ENCODE results near the gene ZNF677.
"Not testable (repeated sequence)": the region's sequence is repeated elsewhere in the genome, so short reads cannot be mapped to it uniquely, and the experiment has no call there.

Gene ZNF677

DNA sequence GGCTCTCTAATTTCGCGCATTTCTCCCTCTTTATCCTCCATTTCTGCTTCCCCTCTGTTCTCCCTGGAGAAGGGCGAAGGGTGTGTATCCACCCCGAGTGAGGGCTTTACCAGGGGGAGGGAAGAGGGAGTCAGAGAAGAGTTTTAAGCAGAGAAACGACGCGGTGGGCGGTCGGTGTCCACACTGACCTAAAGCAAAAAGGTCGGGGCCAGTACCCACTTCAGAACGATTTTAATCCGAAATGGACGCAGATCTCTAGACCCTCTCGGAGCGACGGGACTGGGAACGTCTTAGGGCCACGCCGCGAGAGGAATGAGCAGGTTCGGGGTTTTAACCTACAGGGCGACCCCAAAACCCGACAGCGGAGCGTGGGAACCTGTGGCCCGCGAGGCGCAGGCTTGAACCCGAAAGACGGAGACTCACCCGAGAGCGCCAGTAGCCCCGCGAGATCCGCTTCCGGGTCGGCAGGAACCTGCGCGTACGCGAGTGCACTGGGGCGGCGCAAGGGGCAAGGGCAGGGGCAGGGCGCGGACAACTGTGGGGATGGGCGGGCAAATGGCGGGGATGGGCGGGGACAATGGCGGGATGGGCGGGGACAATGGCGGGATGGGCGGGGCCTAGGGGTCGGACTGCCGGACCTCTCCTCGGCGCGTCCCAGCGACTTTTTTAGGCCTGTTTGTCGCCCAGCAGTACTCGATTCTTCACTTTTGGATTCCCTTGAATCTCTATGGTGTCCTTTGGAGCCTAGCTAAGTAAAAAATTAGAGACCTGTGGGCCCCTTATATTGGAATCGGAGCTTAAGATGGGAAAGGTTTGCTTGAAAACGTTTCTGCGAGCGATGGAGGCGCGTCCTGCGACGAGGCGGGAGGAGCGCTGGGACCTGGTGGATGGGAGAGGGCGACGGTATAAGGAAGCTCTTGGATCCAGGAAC is at the start of gene ZNF677:
ZNF677 (minus strand) TSS at position 463 of the 931 bp plus-strand sequence. CDS start 3,323 bp downstream, outside the sequence.
- peak; percentile 84 for DNase-seq

DNA sequence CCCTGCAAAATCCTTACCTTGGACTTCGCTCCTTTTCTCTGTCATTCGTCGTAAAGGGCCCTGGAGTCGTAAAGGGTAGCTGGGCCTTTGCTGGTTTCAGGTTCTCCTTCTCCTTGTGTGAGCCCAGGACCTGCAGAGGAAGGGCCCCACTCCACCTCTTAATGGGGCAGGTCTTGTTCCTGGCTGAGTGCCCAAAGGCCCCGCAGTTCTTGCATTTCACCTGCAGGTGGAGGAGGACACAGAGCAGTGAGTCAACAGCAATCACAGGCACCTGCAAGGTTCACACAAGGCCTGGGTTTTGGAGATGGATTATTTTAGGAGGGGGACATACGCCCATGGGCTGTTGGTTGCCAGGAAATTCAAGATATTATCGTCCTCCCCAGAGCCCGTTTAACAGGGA is 46.7 kb upstream of the ZNF677 start:
- DNase-seq: not testable (repeated sequence)

DNA sequence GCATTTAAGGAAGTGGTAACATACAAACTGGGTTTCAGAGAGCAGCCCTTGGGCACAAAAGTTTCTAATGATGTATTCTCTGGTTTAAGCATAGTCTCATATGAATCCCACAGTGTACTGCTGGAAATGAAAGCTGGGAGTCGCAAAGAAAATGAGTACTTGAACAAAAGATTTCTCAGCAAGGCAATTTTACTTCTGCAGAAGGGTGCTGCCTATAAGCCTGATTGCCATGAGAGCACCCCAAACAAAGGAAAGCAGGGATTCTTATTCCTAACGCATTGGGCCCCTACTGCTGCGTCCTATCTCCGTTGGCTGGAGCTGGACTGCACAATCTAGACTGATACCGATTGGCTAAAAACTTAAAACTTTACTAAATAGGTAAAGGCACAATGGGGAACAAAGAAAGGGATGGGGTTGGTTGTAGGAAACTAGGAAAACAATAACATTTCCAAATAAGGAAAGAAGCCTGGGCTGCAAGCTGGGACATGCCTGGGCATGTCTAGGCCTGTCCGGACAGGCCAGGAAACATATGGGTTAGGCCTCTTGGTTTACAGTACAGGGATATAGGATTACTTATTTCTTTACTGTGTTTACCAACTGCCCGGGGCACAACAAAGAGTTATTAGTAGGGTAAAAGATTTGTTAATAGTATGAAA is 40.2 kb upstream of the ZNF677 start:
- DNase-seq: no peak

DNA sequence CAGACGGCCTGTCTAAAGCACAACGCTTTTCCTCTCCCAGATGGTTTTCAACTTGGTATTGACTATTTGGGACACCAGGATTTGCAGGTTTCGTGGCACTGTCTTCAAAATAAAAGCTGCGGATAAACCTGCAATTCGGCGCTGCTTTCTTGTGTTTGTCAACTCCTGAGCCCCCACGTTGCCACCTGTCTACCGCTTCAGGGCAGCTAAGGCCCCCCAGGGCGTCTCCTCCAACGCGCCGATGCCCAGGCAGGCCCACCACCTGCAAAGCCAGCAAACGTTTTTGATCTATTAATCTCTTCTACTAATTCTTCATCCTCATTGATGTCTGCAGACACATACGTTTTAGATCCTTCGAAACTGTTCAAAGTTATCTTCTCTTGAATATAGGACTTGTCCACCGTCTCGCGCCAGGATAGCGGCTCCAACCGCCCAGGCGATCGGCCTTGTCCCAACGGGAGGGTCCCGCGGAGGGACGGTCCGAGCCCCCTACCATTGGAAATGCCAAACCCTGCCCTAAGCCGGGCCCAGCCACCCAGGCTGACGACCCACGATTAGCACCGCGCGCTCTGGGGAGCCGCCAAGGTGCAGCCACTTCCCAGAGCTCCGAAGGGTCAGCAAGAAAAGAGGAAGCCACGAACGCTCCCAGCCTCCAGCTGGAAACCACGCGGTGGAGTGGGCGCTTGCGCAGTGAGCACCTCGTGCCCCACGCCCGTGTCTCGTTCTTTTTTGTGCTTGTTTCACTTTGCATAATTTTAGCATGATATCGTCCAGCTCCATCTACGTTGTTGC is 36.3 kb upstream of the ZNF677 start:
- no peak for DNase-seq

DNA sequence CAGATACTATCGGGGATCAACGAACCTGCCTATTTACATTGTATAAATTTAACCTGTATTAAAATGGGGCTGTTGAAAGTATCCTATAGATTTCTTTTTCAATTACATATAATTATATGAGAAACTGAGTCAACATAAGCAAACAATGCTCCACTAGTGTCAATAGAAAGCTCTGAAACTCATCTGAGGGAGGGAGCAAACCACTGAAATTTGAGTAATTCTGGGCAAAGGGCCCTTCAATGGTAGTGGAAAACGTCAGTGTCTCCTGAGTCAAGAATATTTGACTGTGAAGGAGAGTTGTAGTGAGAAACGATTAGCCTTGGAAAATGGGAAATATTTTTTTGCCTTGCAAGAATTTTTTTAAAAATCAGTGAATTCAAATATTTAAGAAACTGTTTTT is 30.4 kb upstream of the ZNF677 start:
- DNase-seq: no peak

DNA sequence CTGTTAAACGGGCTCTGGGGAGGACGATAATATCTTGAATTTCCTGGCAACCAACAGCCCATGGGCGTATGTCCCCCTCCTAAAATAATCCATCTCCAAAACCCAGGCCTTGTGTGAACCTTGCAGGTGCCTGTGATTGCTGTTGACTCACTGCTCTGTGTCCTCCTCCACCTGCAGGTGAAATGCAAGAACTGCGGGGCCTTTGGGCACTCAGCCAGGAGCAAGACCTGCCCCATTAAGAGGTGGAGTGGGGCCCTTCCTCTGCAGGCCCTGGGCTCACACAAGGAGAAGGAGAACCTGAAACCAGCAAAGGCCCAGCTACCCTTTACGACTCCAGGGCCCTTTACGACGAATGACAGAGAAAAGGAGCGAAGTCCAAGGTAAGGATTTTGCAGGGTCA is 27.3 kb upstream of the ZNF677 start:
- peak; percentile 7 for DNase-seq

DNA sequence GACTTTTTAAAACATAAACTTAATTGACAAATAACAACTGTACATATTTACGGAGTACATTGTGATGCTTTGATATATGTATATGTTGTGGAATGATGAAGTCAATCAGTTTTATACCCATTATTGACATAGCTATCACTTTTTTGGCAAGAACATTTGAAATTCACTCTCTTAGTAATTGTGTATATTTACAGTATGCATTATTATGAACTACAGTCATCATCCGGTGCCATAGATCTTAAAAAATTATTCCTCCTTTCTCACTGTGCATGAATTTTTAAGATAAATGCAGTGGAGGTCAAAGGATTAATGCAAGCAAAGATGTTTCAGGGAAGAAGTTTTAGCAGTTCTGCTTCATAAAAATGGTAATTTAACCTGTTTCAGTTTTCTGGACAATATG is 20.8 kb upstream of the ZNF677 start:
- DNase-seq: no peak

DNA sequence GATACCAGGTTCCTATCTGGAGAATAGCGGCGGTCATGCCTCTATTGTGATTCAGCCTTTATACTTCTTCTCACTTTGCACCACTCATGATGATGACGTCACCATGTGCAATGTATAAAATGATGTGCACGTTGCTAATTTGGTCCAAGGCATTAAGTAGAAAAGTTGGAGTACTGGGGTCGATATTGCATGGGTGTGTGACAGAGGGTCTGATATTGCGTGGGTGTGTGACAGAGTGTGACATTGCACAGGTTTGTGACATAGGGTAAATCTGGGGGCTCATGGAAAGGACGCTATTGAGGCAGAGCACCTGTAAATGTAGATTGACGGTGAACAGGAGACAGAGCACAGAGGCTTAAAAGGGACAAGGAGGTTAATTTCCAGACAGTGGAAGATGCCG is 17.4 kb upstream of the ZNF677 start:
- DNase-seq: no peak

DNA sequence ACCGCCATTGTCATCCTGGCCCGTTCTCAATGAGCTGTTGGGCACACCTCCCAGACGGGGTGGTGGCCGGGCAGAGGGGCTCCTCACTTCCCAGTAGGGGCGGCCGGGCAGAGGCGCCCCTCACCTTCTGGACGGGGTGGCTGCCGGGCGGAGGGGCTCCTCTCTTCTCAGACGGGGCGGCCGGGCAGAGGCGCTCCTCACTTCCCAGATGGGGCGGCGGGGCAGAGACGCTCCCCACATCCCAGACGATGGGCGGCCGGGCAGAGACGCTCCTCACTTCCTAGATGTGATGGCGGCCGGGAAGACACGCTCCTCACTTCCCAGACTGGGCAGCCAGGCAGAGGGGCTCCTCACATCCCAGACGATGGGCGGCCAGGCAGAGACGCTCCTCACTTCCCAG is 15.2 kb upstream of the ZNF677 start:
- DNase-seq: not testable (repeated sequence)

DNA sequence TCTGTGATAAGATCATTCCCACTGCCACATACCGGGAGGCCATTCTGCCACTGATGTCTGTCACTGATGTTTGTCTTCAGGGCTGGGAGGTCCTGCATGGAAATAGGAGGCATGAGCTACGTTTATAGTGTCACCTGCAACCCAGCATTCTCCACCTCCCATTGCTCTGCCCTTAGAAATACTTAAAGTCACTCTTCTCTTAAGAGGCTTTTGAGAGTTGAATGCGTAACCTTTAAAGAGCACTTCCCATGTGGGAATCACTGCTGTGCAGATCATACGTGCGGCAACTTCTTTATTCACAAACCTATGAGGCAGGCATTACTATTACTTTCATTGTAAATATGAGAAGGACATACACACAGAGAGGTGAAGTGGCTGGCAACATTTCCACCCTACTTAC is 12.9 kb upstream of the ZNF677 start, which contains the start of gene VN1R4:
VN1R4 (minus strand) TSS at position 101 of the 400 bp plus-strand sequence; CDS start at position 43, 58 bp downstream.
- DNase-seq: not testable (repeated sequence)

DNA sequence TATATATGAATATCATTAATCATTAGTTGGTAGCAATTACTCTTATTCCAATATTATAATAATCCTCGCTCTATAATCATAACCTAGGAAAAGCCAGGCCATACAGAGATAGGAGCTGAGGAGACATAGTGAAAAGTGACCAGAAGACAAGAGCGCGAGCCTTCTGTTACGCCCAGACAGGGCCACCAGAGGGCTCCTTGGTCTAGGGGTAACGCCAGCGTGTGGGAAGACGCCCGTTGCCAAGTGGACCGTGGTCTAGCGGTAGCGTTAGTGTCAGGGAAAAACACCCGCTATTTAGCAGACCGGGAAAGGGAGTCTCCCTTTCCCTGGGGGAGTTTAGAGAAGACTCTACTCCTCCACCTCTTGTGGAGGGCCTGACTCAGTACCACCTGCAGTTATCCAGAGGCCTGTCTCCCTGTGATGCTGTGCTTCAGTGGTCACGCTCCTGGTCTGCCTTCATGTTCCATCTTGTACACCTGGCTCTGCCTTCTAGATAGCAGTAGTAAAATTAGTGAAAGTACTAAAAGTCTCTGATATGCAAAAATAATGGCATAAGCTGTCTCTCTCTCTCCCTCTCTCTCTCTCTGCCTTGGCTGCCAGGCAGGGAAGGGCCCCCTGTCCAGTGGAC is 3.2 kb upstream of the ZNF677 start, which contains the start of gene VN1R2:
VN1R2 (plus strand) TSS at position 578 of the 628 bp plus-strand sequence. CDS start 84 bp downstream, outside the sequence.
- DNase-seq: not testable (repeated sequence)

DNA sequence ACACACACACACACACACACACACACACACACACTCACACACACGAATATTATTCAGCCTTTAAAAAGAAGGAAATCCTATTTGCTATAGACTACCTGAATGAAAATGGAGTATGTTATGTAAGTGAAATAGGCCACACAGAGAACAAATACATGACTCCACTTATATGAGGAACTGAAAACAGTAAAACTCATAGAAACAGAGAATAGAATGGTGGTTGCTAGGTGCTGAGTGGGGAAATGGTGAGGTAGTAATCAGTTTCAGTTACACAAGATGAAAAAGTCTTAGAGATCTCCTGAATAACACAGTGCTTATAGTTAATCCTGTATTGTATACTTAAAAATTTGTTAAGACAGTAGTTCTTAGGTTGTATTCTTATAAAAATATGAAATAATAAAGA is 8.2 kb downstream of the ZNF677 start:
- DNase-seq: no peak

DNA sequence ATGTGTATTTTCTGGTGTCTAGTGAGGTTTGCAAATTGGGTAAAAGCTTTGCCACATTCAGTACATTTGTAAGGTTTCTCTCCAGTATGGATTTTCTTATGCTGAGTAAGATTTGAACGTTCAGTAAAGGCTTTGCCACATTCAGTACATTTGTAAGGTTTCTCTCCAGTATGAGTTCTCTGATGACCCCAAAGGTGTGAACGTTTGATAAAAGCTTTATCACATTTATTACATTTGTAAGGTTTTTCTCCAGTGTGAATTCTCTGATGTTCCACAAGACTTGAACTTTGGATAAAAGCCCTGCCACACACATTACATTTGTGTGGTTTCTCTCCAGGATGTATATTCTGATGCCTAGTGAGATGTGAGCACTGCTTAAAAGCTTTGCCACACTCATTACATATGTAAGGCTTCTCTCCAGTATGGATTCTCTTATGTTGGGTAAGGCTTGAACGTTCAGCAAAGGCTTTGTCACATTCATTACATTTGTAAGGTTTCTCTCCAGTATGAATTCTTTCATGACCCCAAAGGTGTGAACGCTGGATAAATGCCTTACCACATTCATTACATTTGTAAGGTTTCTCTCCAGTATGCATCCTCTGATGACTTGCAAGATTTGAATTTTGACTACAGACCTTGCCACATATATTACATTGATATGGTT is 17.4 kb downstream of the ZNF677 start:
- no peak for DNase-seq

DNA sequence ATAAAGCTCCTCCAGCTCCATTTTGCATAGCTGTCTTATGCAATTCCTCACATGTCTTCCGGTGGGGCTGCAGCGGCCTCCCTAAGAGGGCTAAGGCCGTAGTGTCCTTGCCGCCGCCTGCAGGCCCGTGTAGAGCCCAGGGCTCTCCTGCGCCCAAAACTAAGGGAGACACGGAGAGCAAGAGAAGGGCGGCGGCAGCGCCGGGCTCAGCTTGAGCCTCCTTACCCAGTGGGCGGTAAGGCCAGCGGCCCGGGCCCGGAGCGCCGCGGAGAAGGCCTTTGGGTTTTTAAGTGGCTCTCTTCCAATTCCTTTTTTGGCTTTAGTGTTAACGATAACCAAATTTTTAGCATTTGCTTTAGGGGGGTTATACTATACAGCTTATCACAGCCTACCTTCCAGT is 30.1 kb downstream of the ZNF677 start:
- DNase-seq: no peak

DNA sequence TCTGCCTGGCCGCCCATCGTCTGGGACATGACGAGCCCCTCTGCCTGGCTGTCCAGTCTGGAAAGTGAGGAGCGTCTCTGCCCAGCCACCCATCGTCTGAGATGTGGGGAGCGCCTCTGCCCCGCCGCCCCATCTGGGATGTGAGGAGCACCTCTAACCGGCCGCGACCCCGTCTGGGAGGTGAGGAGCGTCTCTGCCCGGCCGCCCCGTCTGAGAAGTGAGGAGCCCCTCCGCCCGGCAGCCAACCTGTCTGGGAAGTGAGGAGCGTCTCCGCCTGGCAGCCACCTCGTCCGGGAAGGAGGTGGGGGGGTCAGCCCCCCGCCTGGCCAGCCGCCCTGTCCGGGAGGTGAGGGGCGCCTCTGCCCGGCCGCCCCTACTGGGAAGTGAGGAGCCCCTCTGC is 32.0 kb downstream of the ZNF677 start:
- not testable (repeated sequence) for DNase-seq

DNA sequence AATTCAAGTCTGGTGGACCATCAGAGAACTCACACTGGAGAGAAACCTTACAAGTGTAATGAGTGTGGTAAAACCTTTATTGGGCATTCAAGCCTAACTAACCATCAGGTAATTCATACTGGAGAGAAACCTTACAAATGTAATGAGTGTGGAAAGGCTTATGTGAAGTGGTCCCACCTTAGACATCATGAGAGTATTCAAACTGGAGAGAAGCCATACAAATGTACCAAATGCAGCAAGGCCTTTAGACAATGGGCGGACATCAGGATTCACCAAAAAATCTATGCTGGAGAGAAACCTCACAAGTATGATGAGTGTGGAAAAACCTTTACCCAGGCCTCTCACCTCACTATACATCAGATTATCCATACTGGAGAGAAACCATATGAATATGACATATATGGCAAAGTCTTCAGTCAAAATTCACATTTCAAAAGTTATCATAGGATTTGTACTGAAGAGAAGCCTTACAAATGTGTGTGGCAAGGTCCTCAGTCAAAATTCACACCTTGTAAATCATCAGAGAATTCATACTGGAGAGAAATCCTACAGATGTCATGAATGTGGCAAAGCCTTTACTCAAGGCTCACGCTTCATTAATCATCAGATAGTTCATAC is 41.9 kb downstream of the ZNF677 start:
- DNase-seq: no peak

DNA sequence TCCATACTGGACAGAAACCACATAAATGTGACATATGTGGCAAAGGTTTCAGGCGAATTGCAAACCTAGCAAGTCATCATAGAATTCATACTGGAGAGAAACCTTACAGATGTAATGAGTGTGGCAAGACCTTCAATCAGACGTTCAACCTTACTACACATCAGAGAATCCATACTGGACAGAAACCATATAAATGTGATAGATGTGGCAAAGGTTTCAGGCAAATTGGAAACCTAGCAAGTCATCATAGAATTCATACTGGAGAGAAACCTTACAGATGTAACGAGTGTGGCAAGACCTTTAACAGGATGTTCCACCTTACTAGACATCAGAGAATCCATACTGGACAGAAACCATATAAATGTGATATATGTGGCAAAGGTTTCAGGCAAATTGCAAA is 43.1 kb downstream of the ZNF677 start:
- DNase-seq: not testable (repeated sequence)

DNA sequence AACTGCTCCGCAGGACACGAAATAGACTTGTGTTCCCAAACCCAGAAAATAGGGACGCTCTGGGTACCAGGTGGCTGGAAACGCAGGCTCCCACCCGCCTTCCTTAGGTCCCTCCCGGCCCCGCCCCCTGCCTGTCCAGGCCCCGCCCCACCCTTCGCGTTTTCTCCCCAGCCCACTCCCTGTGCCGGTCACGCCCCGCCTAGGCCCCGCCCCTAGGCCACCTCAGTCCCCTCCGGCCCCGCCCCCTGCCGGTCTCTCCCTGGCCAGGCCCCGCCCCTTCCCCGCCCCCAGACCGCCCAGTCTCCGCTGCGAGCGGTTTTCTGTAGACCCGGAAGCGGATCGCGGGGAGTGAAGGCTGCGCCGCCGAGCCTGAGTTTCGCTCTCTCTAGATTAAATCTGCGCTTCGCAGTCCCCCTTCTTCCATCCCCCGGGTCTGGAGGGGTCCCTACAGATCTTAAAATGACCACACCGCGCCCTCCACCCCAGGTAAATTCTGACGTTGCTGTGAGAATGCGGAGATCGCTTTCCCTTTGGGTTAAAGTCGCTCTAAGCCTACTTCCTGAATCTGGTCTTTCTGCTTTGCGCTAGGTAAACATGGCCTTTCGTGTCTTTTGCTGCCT is 57.8 kb downstream of the ZNF677 start:
- DNase-seq: peak; percentile 96

DNA sequence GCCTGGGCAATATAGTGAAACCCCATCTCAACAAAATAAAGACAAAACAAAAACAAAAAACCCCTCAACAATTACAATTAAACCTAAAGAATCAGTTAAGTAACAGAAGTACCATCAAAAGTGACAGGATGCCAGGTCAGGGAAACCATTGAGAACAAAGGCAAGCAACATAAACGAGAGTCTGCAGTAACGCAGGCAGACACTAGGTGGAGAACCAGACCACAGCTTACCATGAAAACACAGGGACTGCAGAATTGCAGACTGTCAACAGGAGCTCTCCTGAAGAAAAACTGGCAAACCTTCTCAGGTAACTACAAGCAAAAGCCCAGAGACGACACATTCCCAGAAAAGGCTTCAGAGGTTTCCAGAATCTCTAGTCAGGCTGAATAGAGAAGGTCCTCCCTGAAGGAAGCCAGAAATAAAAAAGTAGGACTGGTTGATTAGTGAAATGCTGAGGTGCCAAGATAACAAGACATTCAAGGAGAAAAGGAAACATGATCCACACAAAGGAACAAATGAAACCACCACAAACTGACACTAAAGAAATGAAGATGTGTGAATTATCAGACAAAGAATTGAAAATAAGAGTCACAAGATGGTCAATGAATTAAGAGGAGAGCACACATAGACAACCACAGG is 59.3 kb downstream of the ZNF677 start:
- DNase-seq: peak; percentile 68

DNA sequence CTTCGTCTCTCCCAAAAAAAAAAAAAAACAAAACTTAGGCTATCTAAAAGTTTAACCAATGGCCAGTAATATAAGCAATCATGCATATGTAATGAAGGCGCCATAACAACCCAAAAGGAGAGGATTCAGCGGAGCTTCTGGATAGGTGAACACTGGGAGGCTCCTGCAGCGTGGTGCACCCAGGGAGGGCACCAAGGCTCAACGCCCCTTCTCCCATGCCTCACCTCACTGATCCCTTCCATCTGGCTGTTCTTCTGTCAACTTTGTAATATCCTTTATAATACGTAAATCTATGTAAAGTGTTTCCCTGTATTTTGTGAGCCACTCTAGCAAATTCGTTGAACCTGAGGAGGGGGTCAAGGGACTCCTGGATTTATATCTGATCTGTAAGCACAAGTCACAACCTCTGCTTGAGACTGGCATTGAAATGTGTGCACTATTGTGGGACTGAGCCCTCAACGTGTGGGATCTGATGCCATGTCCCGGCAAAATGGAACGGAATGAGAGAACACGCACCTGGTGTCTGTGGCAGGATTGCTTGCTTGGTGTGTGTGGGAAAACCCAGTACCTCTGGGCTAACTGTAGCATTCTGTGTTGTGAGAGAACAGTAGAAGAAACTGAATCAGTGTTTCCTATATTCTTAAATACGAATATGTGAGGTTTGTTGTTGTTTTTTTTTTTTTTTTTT is 61.0 kb downstream of the ZNF677 start:
- DNase-seq: no peak

Measured in stimulated activated CD4-positive, alpha-beta T cell treated with anti-CD3 and anti-CD28 coated beads, Interleukin-15, amount 100 ng/mL, for 24 hours (primary cell).